Uterus (tissue), 2 donors: ENCODE measurements around the gene TOMM40.

Experiments used
- POLR2A ChIP-seq, 2 donors: fragments of 450-650 bp; IDR thresholded peaks; one replicate each; pipeline ENCODE4 v1.6.1; 2016; ENCODE audit warnings: antibody characterized with exemption in 2 of 2, mild to moderate bottlenecking in 1 of 2, moderate library complexity in 1 of 2
- TF ChIP-seq, protein P1 (sequence below), 4 experiments: fragments of 200-600 bp in 2 of 4; fragments of 450-650 bp in 2 of 4; sonication (generic) in 2 of 4; IDR thresholded peaks; one replicate each; pipeline ENCODE4 v1.5.1; 2016 to 2019; ENCODE audit warnings: antibody characterized with exemption in 4 of 4, mild to moderate bottlenecking in 2 of 4, moderate library complexity in 1 of 4

- TF ChIP-seq, protein P1, sequence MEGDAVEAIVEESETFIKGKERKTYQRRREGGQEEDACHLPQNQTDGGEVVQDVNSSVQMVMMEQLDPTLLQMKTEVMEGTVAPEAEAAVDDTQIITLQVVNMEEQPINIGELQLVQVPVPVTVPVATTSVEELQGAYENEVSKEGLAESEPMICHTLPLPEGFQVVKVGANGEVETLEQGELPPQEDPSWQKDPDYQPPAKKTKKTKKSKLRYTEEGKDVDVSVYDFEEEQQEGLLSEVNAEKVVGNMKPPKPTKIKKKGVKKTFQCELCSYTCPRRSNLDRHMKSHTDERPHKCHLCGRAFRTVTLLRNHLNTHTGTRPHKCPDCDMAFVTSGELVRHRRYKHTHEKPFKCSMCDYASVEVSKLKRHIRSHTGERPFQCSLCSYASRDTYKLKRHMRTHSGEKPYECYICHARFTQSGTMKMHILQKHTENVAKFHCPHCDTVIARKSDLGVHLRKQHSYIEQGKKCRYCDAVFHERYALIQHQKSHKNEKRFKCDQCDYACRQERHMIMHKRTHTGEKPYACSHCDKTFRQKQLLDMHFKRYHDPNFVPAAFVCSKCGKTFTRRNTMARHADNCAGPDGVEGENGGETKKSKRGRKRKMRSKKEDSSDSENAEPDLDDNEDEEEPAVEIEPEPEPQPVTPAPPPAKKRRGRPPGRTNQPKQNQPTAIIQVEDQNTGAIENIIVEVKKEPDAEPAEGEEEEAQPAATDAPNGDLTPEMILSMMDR (IDR thresholded peaks at IDR 0.05) = no peak
- no peak for TF ChIP-seq POLR2A (IDR thresholded peaks at IDR 0.05)
Measured at GRCh38 chr19:44884566-44884965, 6.5 kb upstream of the TOMM40 start.
